Skeletal muscle tissue (tissue), 4 donors: Measurements from ENCODE around the gene CDA. TPM values are rescaled to one million over a fixed set of nuclear protein-coding genes. Genes with fewer than 3 reads are reported as not detected.
A peak's percentile ranks its signal among the peaks of the same experiment; 100 is the strongest.

Source experiments
- H3K27ac ChIP-seq: one replicate; pipeline ENCODE4 v1.7.0; 2013; ENCODE audit warnings: mild to moderate bottlenecking, low read depth, low read length, inconsistent platforms
- H3K27me3 ChIP-seq, 3 donors: one replicate each; pipeline ENCODE4 v1.7.0; 2013; ENCODE audit warnings: low read length in 3 of 3; ENCODE audit not compliant: control insufficient read depth in 3 of 3, insufficient read depth in 3 of 3
- H3K36me3 ChIP-seq, 3 donors: one replicate each; pipeline ENCODE4 v1.7.0; 2013; ENCODE audit warnings: low read length in 3 of 3; ENCODE audit not compliant: control insufficient read depth in 3 of 3, insufficient read depth in 3 of 3
- H3K4me1 ChIP-seq, 3 donors: one replicate each; pipeline ENCODE4 v1.7.0; 2013; ENCODE audit warnings: low read length in 3 of 3, mild to moderate bottlenecking in 3 of 3; ENCODE audit not compliant: control insufficient read depth in 3 of 3, insufficient read depth in 3 of 3
- H3K4me3 ChIP-seq, 3 donors: one replicate each; pipeline ENCODE4 v1.7.0; 2013; ENCODE audit warnings: low read length in 3 of 3
- H3K9ac ChIP-seq, 3 donors: one replicate each; pipeline ENCODE4 v1.7.0; 2013; ENCODE audit warnings: low read length in 3 of 3, mild to moderate bottlenecking in 3 of 3, moderate library complexity in 2 of 3, low read depth in 1 of 3
- H3K9me3 ChIP-seq, 3 donors: one replicate each; pipeline ENCODE4 v1.7.0; 2013; ENCODE audit warnings: low read length in 3 of 3; ENCODE audit not compliant: control insufficient read depth in 3 of 3
- total RNA-seq: library from RNA; depleted of rRNA; stranded (reverse); fragments of >200 nt; gene quantifications from one replicate; pipeline ENCODE4 v1.2.3, GENCODE V29; 2014
- donor health status: Osteomylitis.

The CDA gene
- total RNA-seq, 1 donor from 2014 or later = not detected

DNA sequence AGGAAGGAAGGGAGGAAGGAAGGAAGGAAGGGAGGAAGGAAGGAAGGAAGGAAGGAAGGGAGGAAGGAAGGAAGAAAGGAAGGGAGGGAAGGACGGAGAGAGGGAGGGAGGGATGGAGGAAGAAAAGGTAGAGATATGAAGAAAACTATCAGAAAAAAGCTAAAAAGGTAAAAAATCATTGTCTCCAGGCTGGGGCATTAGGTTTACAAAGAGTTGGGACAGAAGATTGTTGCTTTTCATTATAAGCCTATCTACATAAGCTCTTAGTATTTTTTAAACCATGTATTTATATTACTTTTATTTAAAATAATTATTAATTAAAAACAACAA is 37.2 kb downstream of the CDA start:
- no peaks in the 10 kb centered on the region for H3K9me3 ChIP-seq
- H3K4me1 ChIP-seq = no peaks in the 10 kb centered on the region
- peaks cover 0 to 2% (median 0%) of the 10 kb centered on the region in 3 donors for H3K27me3 ChIP-seq
- no peak overlapping the region for H3K9ac ChIP-seq
- no peaks in the 10 kb centered on the region for H3K36me3 ChIP-seq
- no peak overlapping the region for H3K4me3 ChIP-seq
- no peak overlapping the region for H3K27ac ChIP-seq

DNA sequence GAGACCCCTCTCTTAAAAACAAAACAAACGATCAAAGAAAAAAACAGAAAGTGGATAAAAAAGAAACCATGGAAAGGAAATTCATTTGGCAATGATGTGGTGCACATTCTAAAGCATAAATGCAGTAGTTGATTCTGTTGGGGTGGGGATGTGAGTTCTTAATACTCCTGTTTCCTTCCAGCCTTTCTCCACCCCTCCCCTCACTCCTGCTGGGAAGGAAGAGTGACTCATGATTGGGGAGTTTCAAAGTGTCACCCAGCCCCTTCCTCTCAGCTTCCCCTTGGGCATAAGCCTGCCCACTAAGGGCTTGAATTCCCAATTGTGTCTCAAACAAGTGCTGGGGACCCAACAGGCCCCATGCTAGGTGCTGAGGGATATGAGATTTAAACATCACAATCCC is 37.6 kb downstream of the CDA start:
- H3K27me3 ChIP-seq = peaks cover 0 to 2% (median 0%) of the 10 kb centered on the region in 3 donors
- no peak overlapping the region for H3K27ac ChIP-seq
- no peaks in the 10 kb centered on the region for H3K36me3 ChIP-seq
- H3K4me1 ChIP-seq = no peaks in the 10 kb centered on the region
- H3K9me3 ChIP-seq = no peaks in the 10 kb centered on the region
- no peak overlapping the region for H3K9ac ChIP-seq
- H3K4me3 ChIP-seq = no peak overlapping the region

DNA sequence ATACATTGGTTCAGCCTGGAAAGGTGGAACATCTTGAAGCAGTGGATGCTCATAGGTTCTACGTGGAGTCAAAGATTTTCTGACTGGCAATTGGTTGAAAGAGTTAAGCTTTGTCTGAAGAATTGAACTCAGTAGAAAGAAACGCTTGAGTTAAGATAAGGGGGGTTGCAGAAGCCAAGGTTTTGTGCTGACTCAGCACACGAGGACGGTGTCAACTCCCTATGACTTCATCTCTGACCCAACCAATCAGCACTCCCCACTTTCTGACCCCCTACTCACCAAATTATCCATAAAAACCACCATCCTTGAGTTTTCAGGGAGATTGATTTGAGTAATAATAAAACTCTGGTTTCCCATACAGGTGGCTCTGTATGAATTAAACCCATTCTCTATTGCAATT is 41.8 kb downstream of the CDA start:
- H3K9ac ChIP-seq = no peak overlapping the region
- H3K27me3 ChIP-seq = peaks cover 0 to 2% (median 0%) of the 10 kb centered on the region in 3 donors
- no peak overlapping the region for H3K27ac ChIP-seq
- H3K36me3 ChIP-seq = no peaks in the 10 kb centered on the region
- no peak overlapping the region for H3K4me3 ChIP-seq
- H3K4me1 ChIP-seq = peaks cover 8 to 11% (median 10%) of the 10 kb centered on the region in 3 donors
- H3K9me3 ChIP-seq = no peaks in the 10 kb centered on the region

DNA sequence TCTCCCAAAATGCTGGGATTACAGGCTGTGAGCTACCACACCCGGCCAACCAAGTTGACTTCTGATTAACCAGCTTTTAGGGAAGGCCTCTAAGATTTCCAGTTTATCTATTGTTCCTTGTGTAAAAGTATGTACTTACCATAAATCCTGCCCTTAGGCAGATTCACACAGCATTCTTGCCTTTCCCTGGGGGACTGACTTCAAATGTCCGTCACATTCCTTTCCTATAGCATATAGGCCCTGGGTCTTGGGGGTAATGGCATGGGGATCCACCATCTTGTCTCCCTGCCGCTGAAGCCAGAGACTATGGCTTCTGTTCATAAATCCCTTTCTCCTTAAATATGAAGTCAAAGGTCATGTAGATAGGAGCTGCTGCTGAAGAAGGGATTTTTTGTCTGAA is 43.5 kb downstream of the CDA start:
- Histone ChIP-seq H3K9me3 (no peaks in the 10 kb centered on the region), H3K4me3 (no peak overlapping the region), H3K4me1 (peaks cover 8 to 16% (median 13%) of the 10 kb centered on the region in 3 donors), H3K27ac (no peak overlapping the region), H3K27me3 (no peaks in the 10 kb centered on the region), H3K9ac (no peak overlapping the region), H3K36me3 (peaks cover 6 to 8% (median 7%) of the 10 kb centered on the region in 3 donors)

DNA sequence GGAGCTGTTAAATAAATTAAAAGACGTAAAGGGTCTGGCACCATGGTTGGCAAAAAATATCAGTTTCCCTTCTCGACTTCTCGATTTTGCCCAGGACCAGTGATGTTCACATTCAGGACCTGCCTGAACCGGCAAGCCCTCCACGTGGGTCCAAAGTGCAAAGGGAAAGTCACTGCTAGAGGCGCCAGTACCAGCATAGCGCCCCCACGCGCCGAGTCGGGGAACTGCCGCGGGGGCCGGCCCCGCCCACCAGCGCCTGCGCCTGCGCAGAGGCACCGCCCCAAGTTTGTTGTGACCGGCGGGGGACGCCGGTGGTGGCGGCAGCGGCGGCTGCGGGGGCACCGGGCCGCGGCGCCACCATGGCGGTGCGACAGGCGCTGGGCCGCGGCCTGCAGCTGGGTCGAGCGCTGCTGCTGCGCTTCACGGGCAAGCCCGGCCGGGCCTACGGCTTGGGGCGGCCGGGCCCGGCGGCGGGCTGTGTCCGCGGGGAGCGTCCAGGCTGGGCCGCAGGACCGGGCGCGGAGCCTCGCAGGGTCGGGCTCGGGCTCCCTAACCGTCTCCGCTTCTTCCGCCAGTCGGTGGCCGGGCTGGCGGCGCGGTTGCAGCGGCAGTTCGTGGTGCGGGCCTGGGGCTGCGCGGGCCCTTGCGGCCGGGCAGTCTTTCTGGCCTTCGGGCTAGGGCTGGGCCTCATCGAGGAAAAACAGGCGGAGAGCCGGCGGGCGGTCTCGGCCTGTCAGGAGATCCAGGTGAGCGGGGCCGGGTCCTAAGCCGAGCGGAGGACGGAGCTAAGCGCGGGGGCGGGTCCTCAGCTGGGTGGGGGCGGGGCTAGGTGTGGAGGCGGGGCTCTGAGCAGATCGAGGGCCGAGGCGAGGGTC is 44.5 kb downstream of the CDA start, which contains the start of gene PINK1:
Gene PINK1, plus strand, starts transcription at position 269 of the 875 bp plus-strand sequence. Its CDS starts 91 bp downstream, at position 360.
- H3K36me3 ChIP-seq = peaks cover 15 to 18% (median 16%) of the 10 kb centered on the region in 3 donors
- H3K27ac ChIP-seq = peak within 1 kb of the TSS; percentile 90
- peak within 1 kb of the TSS; percentile 89 to 97 (median 94) for H3K9ac ChIP-seq
- no peaks in the 10 kb centered on the region for H3K9me3 ChIP-seq
- peaks cover 8 to 16% (median 13%) of the 10 kb centered on the region in 3 donors for H3K4me1 ChIP-seq
- H3K4me3 ChIP-seq = peak within 1 kb of the TSS; percentile 79 to 97 (median 82)
- H3K27me3 ChIP-seq = no peaks in the 10 kb centered on the region

DNA sequence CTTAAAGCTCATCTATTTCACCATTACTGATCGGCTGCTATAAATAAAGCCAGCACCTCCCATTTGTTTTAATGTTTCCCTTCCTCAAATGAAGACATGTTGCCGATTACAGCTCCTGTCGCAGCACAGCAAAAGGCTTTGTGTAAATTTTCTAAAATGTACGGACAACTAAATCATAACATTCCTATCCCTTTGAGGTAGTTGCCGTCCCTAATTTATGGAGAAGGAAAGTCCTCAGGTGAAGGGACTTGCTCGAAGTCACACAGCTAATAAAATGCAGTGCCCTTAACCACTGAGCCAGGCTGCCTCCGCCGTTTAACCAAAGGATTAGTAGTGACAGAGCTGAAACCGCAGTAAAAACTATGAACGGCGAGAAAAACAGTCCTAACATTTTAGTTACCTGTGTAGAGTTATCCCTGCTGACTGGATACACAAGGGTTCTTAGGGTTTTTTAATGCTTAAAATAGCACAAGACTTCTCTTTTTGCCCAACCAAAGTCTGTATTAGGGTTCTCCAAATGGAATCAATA is 45.2 kb downstream of the CDA start:
- peak overlapping the region; percentile 79 to 97 (median 82) for H3K4me3 ChIP-seq
- peaks cover 21 to 24% (median 23%) of the 10 kb centered on the region in 3 donors for H3K36me3 ChIP-seq
- H3K9me3 ChIP-seq = no peaks in the 10 kb centered on the region

DNA sequence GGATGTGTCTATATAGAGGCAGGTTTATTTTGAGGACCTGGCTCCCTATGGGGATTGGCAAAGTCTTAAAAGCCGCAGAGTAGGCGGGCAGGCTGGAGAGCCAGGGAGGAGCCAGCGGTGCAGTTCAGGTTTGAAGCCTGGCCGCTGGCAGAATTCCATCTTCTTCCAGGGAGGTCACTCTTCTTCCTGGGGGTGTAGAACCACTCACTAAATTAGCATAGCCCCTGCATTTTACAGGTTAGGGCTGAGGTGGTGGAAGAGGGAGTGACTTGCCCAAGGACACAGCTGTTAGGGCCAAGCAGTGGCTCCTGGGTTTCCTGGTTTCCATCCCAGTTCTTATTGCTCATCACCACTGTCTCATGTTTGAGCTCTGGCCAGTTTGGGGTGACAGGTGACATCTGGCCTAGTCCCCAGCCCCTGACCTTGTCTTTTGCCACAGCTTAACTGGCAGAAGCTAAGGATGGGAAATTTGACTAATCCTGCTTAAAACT is 45.7 kb downstream of the CDA start:
- H3K9ac ChIP-seq = peak overlapping the region; percentile 89 to 97 (median 94)
- peaks cover 11 to 19% (median 13%) of the 10 kb centered on the region in 3 donors for H3K4me1 ChIP-seq
- H3K27me3 ChIP-seq = no peaks in the 10 kb centered on the region
- peak overlapping the region; percentile 79 to 97 (median 82) for H3K4me3 ChIP-seq
- peak overlapping the region; percentile 90 for H3K27ac ChIP-seq
- H3K9me3 ChIP-seq = no peaks in the 10 kb centered on the region
- peaks cover 26 to 29% (median 28%) of the 10 kb centered on the region in 3 donors for H3K36me3 ChIP-seq

More for the DNA sequence above, 45.2 kb downstream of the CDA start:
- Histone ChIP-seq H3K4me1 (peaks cover 8 to 16% (median 13%) of the 10 kb centered on the region in 3 donors), H3K27me3 (no peaks in the 10 kb centered on the region), H3K9ac (peak overlapping the region; percentile 89 to 97 (median 94)), H3K27ac (peak overlapping the region; percentile 90)

DNA sequence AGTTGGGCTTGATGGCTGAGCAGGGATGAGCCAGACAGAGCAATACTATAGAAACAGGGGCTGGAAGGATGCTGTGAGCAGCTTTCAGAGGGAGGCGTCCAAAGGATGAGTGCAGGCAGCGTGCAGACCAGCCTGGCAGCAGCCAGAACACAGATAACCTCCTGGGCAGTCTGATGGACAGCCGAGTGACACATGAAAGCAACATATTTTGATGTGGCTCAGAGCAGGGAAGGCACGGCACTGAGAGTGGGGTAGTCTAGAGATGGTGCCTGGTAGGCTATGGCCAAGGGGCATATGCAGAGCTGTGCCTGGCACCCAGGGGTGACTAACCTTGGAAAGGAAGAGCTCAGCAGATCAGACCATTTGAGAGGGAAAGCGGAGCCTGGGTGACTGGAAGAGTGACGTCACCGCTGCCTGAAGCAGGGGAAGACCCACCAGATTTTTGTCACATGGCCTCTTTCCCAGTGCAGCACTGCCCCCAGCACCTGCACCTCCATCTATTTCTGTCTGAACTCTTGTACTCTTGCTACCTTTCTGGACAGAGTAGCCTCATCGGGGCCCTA is 48.0 kb downstream of the CDA start:
- Histone ChIP-seq H3K4me1 (peaks cover 12 to 23% (median 13%) of the 10 kb centered on the region in 3 donors), H3K36me3 (peaks cover 43 to 50% (median 50%) of the 10 kb centered on the region in 3 donors), H3K9ac (peak overlapping the region in 1 of 3 donors; percentile 45)

DNA sequence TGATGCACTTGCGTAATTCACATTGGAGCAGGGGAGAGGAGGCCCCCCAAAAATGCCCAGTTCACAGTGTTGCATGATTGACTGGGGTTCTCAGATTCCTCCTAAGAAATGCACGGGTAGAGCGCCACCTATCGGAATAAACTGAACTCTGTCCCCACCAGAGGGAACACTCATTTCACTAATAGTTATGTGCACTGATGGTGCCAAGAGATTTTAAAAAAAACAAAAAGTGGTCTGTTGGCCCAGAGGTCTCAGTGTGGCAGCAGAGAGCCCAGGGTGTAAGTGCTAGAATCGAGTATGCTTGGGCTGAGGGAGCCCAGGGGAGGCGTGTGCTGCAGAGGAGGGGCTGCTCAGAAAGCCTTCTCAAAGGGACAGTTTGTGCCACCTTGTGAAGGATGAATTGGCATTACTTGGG is 51.3 kb downstream of the CDA start:
- Histone ChIP-seq H3K9me3 (no peaks in the 10 kb centered on the region), H3K4me3 (no peak overlapping the region), H3K27ac (no peak overlapping the region), H3K9ac (no peak overlapping the region), H3K27me3 (no peaks in the 10 kb centered on the region), H3K4me1 (peaks cover 2 to 13% (median 5%) of the 10 kb centered on the region in 3 donors), H3K36me3 (peaks cover 73 to 80% (median 80%) of the 10 kb centered on the region in 3 donors)

More for the DNA sequence above, 48.0 kb downstream of the CDA start:
- no peaks in the 10 kb centered on the region for H3K9me3 ChIP-seq
- H3K27me3 ChIP-seq = no peaks in the 10 kb centered on the region
- H3K27ac ChIP-seq = no peak overlapping the region
- H3K4me3 ChIP-seq = no peak overlapping the region
